Right cardiac atrium (tissue), 5 donors: ENCODE measurements around the gene GPR21. TPM values are rescaled to one million over a fixed set of nuclear protein-coding genes. Genes with fewer than 3 reads are reported as not detected.

Experiments used
- ATAC-seq, 2 donors: fragments of 200-7000 bp; cut with Tn5 transposase; one replicate each; pipeline versions ENCODE4 v1.8.0 to v1.9.1; 2020; ENCODE audit warnings: moderate library complexity in 2 of 2, mild to moderate bottlenecking in 1 of 2
- DNase-seq, 3 donors: peaks; one replicate each; pipeline ENCODE4 v3.0.0-alpha.2; 2020
- H3K27ac ChIP-seq: one replicate; pipeline ENCODE4 v1.5.1; 2013; ENCODE audit warnings: mild to moderate bottlenecking, low read length, control low read depth, moderate library complexity
- H3K27me3 ChIP-seq: one replicate; pipeline ENCODE4 v1.6.1; 2013; ENCODE audit not compliant: control insufficient read depth, insufficient read depth
- H3K4me1 ChIP-seq: one replicate; pipeline ENCODE4 v1.6.1; 2013; ENCODE audit warnings: low read length; ENCODE audit not compliant: control insufficient read depth, insufficient read depth
- H3K4me3 ChIP-seq: one replicate; pipeline ENCODE4 v1.5.1; 2013; ENCODE audit warnings: low read length, control low read depth
- H3K9me3 ChIP-seq: one replicate; pipeline ENCODE4 v1.6.1; 2013; ENCODE audit warnings: low read length; ENCODE audit not compliant: control insufficient read depth
- WGBS: extraction: QIAGEN DNeasy Blood & Tissue Kit; methylation state at CpG from one replicate; pipeline ENCODE4 v1.1.7; 2013; 5-methylcytosine and 5-hydroxymethylcytosine counted together
- intact Hi-C, 4 donors: fragments of 100-400 bp; cut with DNase I; formaldehyde crosslinking; loops; one replicate each; pipeline versions ENCODE4 v1.11.0 to v1.14.0; 2022 to 2023
- polyA plus RNA-seq: library from polyadenylated mRNA; stranded (reverse); fragments of 200-250 nt; gene quantifications from one replicate; pipeline ENCODE4 v1.2.3, GENCODE V29; 2013
- total RNA-seq, 4 donors: library from RNA; stranded (reverse); fragmentation: NEBNext Ultra II Directional; extraction: Animal tissue kit (Norgen Biotek cat#: 25700); gene quantifications; one replicate each; pipeline ENCODE4 v1.2.1, GENCODE V29; 2021
- donor health status: healthy with polysubstance abuse.
- donor health status: DM: no; HTN: yes; CAD: no.
- donor health status: DM: no; HTN: no; CAD: no.
- donor health status: DM: no; HTN: yes; CAD: no; lungs with severe emphysema.
- donor health status: DM: yes; HTN: yes; CAD: no.

Gene GPR21
- total and polyA plus RNA-seq, 5 donors = 0.36 to 1.1 (median 0.91) TPM; not detected in 1

DNA sequence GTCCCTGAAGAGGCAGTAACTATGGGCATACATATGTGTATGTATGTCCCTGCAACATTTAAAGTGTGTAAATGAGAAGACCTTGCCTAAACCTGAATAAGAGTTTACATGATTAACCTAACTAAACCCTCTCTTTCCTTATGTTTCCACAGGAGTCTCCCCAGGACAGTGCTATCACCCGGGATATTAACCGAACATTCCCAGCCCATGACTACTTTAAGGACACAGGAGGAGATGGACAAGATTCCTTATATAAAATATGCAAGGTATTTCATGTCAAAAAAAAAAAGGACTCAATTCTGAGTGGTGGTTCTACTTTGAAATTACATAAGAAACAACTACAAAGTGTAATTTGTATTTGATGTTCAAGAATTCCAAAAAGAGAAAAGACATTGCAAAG, 31.7 kb downstream of the GPR21 start:
- DNase-seq (no peak), ATAC-seq (no peak)
- intact Hi-C loops = no loop called here
- Histone ChIP-seq H3K4me3 (no peak overlapping the region), H3K9me3 (no peaks in the 10 kb centered on the region), H3K4me1 (peaks cover 1% of the 10 kb centered on the region), H3K27me3 (no peaks in the 10 kb centered on the region), H3K27ac (no peak overlapping the region)
- WGBS = 90% methylated on average over 2 of the region's 2 CpGs

DNA sequence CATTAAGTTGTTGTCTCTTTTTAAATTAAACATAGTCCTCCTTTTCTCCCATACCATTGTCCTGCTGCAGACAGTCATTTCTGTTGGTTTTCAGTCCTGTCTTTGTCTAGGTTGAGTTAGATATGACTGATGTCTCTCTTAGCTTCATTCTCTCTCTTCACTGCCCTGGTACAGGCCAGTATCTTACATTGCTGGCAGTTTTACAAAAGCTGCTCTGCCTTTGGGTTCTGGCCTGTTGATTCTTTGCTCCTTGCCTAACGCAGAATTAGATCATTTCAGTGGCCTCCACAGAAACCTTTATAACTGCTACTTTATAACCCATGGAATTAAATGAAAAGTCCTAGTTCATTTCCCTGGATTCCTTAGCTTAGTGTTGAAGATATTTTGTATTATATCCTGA, 33.7 kb downstream of the GPR21 start:
- 63% methylated on average over 1 of the region's 1 CpG for WGBS
- Histone ChIP-seq H3K27me3 (no peaks in the 10 kb centered on the region), H3K4me1 (peaks cover 1% of the 10 kb centered on the region), H3K9me3 (no peaks in the 10 kb centered on the region), H3K27ac (no peak overlapping the region), H3K4me3 (no peak overlapping the region)
- intact Hi-C loops = no loop called here
- DNase-seq (no peak), ATAC-seq (no peak)

DNA sequence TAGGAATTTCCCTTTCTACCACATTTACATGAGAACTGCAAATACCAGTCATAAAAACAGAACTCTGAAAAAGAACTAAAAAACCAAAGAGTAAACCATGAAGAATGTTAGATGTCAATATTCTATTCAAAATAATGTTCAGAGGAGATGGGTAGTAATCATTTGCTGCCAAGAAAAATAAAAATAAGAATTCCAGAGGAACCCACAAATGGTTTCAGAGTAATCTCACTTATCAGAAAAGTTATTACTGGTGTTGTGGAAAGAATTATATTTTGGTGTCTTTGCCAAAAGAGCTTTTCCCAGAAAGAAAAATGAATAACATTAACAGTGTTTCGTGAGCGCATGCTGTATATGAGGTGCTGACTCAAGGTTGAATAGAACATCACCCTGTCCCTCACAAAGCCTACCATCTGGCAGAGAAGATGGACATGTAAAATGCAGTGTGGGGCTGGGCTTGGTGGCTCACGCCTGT, 35.6 kb downstream of the GPR21 start:
- ATAC-seq (peak; percentile 43 to 61), DNase-seq (no peak)
- Histone ChIP-seq H3K27ac (no peak overlapping the region), H3K9me3 (no peaks in the 10 kb centered on the region), H3K27me3 (no peaks in the 10 kb centered on the region), H3K4me1 (peaks cover 4% of the 10 kb centered on the region), H3K4me3 (no peak overlapping the region)
- intact Hi-C loops = no loop called here
- 68% methylated on average over 3 of the region's 3 CpGs for WGBS

DNA sequence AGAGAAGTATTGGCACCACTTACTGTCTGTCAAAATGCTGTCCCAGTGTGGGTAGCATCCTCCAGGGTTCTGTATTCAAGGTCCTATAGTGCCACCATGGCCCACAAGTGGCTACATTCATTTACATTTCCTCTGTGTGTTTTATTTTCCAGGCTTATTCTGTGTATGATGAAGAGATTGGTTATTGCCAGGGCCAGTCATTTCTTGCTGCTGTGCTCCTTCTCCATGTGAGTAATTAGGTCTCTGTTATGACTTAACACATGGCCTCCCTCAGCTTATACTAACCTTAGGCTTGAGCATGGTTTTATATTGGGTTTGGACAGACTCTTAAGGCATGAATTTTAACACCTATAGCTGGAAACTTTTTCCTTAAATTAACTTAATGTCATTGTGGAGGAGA, 36.7 kb downstream of the GPR21 start:
- Histone ChIP-seq H3K4me1 (peaks cover 4% of the 10 kb centered on the region), H3K9me3 (no peaks in the 10 kb centered on the region), H3K4me3 (no peak overlapping the region), H3K27me3 (no peaks in the 10 kb centered on the region), H3K27ac (no peak overlapping the region)
- intact Hi-C loops = no loop called here
- no peak for ATAC-seq
- DNase-seq = no peak

DNA sequence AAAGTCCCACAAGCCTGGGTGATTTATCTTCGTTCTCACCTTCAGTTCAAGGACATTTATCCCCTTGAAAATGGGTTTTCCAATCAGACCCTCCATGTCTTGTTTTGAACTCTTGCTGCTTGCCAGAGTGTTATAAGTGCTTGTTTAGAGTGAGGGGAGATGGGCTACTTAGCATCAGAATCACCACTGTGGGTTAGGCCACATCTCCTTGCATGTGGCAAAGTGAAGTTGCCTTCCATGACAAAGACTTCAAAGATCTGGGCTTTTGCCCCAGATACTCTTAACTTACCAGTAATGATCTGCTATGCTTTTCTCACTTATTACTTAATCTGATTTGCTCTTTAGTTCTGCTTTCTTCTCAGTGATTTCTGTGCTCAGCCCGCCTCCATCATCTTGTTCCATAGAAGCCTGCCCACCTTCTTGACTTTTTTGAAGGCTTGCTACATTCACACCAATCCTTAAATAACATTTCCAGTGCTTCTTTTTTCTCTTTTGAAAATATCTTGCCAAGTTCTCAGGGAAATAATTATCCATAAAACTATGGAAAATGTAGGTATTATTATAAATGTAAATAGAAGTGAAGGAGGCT, 39.0 kb downstream of the GPR21 start:
- Histone ChIP-seq H3K9me3 (no peaks in the 10 kb centered on the region), H3K4me3 (no peak overlapping the region), H3K27me3 (no peaks in the 10 kb centered on the region), H3K27ac (no peak overlapping the region), H3K4me1 (peaks cover 4% of the 10 kb centered on the region)
- intact Hi-C loops = no loop called here
- DNase-seq = no peak
- ATAC-seq = no peak
- WGBS = 99% methylated on average over 2 of the region's 2 CpGs

DNA sequence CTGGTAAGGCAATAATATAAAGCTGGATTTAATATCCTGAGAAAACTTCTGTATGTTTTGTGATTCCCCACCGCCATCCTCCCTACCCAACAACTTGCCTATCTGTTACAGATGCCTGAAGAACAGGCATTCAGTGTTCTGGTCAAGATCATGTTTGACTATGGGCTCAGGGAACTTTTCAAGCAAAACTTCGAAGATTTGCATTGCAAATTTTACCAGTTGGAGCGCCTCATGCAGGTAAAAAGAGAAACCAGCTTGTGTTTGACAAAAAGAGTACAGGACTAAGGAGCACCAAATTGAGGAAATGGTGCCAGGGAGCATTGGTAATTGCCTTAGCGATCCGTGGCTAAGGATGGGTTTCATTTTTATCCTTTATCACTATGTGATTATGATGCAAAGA, 40.0 kb downstream of the GPR21 start:
- H3K4me1 ChIP-seq = peaks cover 4% of the 10 kb centered on the region
- no peaks in the 10 kb centered on the region for H3K9me3 ChIP-seq
- DNase-seq (no peak), ATAC-seq (no peak)
- WGBS = 63% methylated on average over 5 of the region's 5 CpGs
- intact Hi-C loops = no loop called here
- H3K4me3 ChIP-seq = peak overlapping the region; percentile 20
- no peak overlapping the region for H3K27ac ChIP-seq
- no peaks in the 10 kb centered on the region for H3K27me3 ChIP-seq

DNA sequence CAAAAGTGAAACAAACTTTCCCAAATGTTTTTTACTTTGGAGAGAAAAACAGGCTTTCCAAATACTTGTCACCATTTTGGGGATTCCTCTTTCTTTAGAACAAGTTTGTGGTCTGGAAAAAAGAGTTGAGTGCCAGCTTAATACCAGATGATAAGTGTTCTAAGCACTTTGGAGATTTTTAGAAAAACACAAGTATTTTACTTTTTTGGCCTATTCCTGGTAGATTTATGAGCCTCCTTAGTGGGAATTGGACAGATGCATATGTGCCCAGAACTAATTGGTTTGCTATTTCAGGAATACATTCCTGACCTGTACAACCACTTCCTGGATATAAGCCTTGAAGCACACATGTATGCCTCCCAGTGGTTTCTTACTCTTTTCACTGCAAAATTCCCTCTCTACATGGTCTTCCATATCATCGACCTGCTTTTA, 40.5 kb downstream of the GPR21 start:
- no peak for DNase-seq
- peak; percentile 14 to 29 for ATAC-seq
- H3K9me3 ChIP-seq = no peaks in the 10 kb centered on the region
- peaks cover 4% of the 10 kb centered on the region for H3K4me1 ChIP-seq
- peak overlapping the region; percentile 20 for H3K4me3 ChIP-seq
- 74% methylated on average over 1 of the region's 1 CpG for WGBS
- H3K27me3 ChIP-seq = no peaks in the 10 kb centered on the region
- H3K27ac ChIP-seq = no peak overlapping the region
- intact Hi-C loops = no loop called here

DNA sequence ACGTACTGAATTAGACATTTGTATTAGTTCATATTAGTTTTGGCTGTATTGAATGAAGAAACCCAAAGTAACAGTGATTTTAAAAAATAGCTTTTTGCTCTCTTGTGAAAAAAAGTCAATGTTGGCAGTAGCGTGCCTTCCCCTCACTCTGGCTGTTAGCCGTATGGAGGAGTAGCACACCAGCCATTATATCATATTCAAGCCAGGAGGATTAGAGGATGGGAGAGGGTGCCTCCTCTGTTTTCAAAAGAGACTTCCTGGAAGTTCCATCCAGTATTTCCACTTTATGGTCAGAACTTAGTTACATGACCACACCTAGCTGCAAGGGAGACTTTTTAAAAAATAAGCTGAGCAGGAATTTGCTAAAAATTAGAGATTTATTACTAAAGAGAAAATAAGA, 41.2 kb downstream of the GPR21 start:
- Histone ChIP-seq H3K27me3 (no peaks in the 10 kb centered on the region), H3K27ac (no peak overlapping the region), H3K4me3 (no peak overlapping the region), H3K9me3 (no peaks in the 10 kb centered on the region), H3K4me1 (peaks cover 2% of the 10 kb centered on the region)
- intact Hi-C loops = no loop called here
- ATAC-seq = peak in 1 of 2 donors; percentile 47
- 67% methylated on average over 3 of the region's 3 CpGs for WGBS
- DNase-seq = no peak

DNA sequence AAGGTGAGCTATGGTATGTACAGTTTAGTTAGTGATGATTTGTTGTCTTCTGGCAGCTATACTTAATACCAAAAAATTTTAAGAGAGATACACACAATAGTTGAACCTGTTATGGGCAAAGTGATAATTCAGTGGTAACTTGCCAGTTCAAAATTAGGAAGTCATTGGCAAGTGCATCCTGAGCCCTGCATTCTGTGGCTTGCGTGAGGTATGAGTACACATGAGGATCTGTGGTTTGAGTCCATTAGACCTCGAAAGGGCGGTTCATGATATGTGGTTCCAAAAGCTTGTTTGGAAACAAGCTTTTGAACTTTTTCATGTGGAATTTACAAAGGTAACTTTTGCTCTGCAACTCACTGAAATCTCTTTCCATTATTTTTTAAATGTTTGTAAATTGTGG, 47.0 kb downstream of the GPR21 start:
- Histone ChIP-seq H3K4me1 (no peaks in the 10 kb centered on the region), H3K27ac (no peak overlapping the region), H3K27me3 (no peaks in the 10 kb centered on the region), H3K9me3 (no peaks in the 10 kb centered on the region), H3K4me3 (no peak overlapping the region)
- ATAC-seq = no peak
- no peak for DNase-seq
- intact Hi-C loops = loop anchor here in 3 of 4 donors (2.0 to 5.0 kb wide), 2 partner anchors 267 to 268 kb away; no protein-coding TSS in a partner anchor
- 88% methylated on average over 3 of the region's 3 CpGs for WGBS

DNA sequence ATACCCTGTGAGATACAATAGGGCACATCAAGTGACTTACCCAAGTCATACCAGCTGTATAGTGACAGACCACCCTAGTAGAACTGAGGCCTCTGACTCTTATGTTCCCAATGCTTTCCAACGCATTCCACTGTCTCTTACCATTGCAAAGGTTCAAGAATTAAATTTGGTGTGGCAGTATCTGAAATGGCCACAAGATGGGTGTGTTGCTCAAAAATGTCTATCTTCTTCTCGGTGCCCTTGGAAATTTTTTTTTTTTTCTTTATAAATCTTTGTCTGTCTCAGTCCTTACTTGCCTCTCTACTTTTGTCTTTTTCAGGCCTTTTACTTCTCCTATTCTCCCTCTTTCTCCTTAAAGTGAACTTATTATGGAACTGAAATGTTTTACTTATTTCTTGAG, 48.4 kb downstream of the GPR21 start:
- Histone ChIP-seq H3K4me3 (no peak overlapping the region), H3K9me3 (no peaks in the 10 kb centered on the region), H3K27ac (no peak overlapping the region), H3K4me1 (no peaks in the 10 kb centered on the region), H3K27me3 (no peaks in the 10 kb centered on the region)
- ATAC-seq (peak in 1 of 2 donors; percentile 28), DNase-seq (no peak)
- intact Hi-C loops = loop anchor here (2.0 to 5.0 kb wide), 3 partner anchors 265 to 269 kb away; no protein-coding TSS in a partner anchor
- WGBS = 20% methylated on average over 2 of the region's 2 CpGs

DNA sequence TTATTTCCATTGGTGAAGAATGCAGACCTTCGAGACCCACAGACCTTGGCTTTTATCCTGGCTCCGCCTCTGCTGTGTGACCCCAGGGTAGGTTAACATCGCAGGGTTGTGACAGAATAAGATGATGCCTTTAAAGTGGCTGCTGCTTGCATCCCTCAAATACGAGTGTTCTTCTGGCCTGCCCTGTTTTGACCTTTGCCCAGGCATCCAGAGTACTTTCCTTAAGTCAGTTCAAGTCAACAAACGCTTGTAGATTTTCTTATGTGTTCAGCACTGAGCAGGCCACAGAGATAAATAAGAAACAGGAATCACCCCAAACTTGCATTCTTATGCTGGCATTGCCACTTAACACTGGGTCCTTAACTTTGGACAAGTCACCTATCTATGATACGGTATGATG, 50.2 kb downstream of the GPR21 start:
- DNase-seq (no peak), ATAC-seq (no peak)
- intact Hi-C loops = loop anchor here in 3 of 4 donors (2.0 to 5.0 kb wide), 2 partner anchors 264 to 267 kb away; no protein-coding TSS in a partner anchor
- Histone ChIP-seq H3K27ac (no peak overlapping the region), H3K27me3 (no peaks in the 10 kb centered on the region), H3K4me3 (no peak overlapping the region), H3K9me3 (no peaks in the 10 kb centered on the region), H3K4me1 (no peaks in the 10 kb centered on the region)
- WGBS = 79% methylated on average over 6 of the region's 6 CpGs

DNA sequence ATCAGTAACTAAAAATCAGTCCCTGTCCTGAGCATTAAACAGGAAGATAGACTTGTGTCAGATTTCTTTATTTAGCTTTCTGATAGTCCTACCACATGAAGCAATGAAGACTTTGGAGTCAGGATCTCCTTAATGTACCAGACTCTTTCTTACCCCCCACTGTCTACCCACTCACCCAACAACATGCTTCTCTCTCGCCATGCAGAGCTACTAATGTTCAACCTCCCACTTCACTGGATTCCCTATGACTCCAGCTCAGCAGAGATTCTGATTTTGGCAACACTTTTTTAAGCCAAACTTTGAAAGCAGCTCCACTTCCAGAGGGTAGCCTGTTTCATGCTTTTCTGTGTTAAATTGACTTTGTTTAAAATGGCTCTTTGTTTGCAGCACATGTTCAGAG, 50.8 kb downstream of the GPR21 start:
- intact Hi-C loops = loop anchor here in 2 of 4 donors (5.0 kb wide), 1 partner anchor 263 kb away; no protein-coding TSS in a partner anchor
- DNase-seq = no peak

More for the DNA sequence above, 50.8 kb downstream of the GPR21 start:
- Histone ChIP-seq H3K4me3 (no peak overlapping the region), H3K27me3 (no peaks in the 10 kb centered on the region), H3K4me1 (no peaks in the 10 kb centered on the region), H3K9me3 (no peaks in the 10 kb centered on the region), H3K27ac (no peak overlapping the region)
- ATAC-seq = no peak
- 97% methylated on average over 1 of the region's 1 CpG for WGBS
